HT-29 (cell line): ENCODE data around the gene SAP30BP. TPM values are rescaled to one million over a fixed set of nuclear protein-coding genes. Genes with fewer than 3 reads are reported as not detected.

Experiments used
- DNase-seq: peaks from one replicate; pipeline ENCODE4 v3.0.0-alpha.2; 2015; ENCODE audit warnings: low spot score
- total RNA-seq: library from RNA; depleted of rRNA; stranded (reverse); fragments of >200 nt; shearing (Covaris generic); gene quantifications from 2 replicates; pipeline ENCODE4 v1.2.3, GENCODE V29; 2014

The SAP30BP gene
- total RNA-seq, 1 experiment from 2014 or later: 53.8 TPM

DNA sequence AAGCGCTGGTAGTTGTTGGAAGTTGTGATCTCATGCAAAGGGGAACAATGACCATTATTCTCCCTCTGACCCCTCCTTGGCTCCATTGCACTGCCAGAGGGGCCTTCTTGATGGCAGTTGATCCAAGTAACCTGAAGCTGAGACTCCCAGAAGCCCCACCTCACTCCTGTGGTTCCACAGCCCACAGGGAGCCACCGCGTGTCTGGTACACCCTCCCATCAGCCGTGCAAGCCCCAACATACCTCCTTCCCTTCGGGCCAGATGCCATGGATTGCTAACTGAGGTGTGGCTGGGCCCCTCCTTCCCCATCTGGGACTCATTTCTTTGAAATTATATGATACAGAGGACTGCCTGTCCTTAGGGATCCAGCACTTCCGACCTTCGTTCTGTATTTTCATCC, 17.8 kb downstream of the SAP30BP start:
- DNase-seq: no peak

- no peak for DNase-seq
These were observed 18.4 kb downstream of the SAP30BP start for GRCh38 chr17:75685499-75685898.

- no peak for DNase-seq
These were observed 21.2 kb downstream of the SAP30BP start for GRCh38 chr17:75688209-75688825.

GRCh38 chr17:75689441-75689873, 22.3 kb downstream of the SAP30BP start:
- DNase-seq: no peak

- DNase-seq: no peak
These were observed 24.2 kb downstream of the SAP30BP start for GRCh38 chr17:75691371-75691791.

- no peak for DNase-seq
These were observed 24.9 kb downstream of the SAP30BP start for GRCh38 chr17:75691801-75692626.

GRCh38 chr17:75692976-75693375, 25.8 kb downstream of the SAP30BP start:
- DNase-seq: no peak

DNA sequence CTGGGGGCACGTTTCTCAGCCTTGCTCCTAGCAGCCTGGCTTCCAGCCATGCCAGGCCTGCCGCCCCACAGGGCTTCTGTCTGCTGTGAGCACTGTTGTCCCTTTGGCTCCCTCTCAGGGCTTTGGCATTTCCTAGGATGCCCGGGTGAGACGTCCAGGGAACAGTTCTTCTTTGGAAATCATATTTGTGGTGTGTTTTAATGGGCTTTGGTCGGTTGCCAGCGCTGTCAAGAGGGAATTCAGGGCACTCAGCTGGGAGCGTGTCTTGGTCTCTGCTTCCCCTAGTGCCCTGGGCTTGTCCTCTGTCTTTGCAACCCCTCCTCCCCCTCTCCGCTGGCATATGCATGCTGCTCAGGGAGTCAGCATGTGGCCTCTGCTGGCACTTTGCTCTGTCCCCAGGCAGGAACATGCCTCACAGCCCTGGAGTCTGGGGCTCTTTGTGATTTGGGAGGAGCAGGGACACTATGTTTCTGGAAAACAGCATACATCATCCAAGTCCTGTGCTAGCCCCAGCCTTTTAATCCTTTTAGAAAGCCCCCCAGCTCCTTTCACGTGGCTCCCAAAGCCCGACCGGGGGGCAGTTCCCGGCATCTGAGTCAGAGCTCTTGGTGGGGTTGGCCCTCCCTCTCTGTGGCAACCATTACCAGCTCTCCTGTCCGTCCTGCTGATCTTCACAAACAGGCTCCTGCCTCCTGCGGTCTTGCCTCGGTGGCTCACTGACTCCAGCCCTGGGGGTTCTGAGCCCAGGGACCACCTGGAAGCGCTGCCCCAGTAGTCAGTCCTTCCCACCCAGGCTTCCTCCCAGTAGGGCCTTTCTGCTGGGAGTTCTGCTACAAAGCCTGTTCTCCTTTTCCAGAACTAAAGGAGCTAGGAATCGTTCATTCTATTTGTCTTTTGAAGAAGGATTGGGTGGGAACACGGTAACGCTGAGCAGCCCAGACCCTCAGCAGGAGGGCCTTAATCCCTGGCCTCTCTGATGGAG, 26.7 kb downstream of the SAP30BP start:
- peak; percentile 93 for DNase-seq

DNA sequence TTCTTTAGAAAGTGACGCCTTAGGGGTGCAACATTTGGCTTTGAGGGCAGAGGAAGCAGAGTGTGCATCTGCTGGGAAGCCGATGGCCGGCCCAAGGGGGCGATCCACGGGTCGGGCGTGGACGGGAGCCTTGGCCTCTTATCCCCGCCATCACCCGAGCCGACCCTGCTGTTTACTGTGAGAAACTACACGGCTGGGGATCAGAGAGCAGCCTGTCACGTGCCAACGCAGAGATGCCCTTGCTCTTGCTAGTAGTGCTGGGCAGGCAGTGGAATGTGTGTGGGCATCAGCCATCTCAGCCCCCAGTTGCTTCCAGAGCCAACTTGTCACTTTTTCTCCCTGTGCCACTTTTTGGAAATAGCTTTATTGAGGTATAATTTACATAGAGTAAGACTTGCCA, 27.4 kb downstream of the SAP30BP start:
- DNase-seq: no peak

GRCh38 chr17:75695141-75695829, 28.1 kb downstream of the SAP30BP start:
- DNase-seq: no peak

- no peak for DNase-seq
These were observed 28.7 kb downstream of the SAP30BP start for GRCh38 chr17:75695830-75696271.

GRCh38 chr17:75697651-75698291, 30.6 kb downstream of the SAP30BP start:
- peak; percentile 76 for DNase-seq

DNA sequence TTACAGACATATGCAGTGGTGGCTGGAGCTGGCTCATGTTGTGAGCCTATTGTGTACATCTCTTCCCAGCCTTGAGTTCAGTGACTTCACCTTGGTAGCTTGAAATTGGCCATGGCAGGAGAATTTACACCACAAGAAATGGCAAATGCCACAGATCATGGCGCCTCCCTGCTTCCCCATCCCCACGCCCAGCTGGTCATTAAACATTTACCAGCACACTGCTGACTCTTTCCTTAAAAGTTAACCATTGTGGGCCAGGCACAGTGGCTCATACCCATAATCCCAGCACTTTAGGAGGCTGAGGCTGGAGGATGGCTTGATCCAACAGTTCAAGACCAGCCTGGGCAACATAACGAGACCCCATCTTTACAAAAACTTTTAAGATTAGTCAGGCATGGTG, 31.5 kb downstream of the SAP30BP start:
- DNase-seq: no peak

DNA sequence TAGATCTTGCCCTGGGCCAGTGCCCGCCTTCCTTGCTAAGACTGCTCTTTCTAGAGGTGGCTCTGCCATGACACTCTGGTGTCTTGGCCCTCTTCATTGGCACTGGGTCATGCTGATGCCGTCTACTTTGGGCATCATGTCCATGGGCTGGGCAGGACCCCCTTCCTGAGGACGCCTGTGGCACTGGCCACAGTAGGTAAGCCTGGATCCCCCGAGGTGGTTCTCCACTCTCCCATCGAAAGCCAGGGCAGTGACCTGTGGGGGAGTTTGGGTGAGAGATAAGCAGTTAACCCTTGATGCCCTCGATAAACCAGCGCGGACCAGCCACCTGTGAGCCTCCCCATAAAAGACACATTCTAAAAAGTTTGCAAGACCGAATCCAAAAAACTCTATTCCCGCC, 34.1 kb downstream of the SAP30BP start:
- no peak for DNase-seq

DNA sequence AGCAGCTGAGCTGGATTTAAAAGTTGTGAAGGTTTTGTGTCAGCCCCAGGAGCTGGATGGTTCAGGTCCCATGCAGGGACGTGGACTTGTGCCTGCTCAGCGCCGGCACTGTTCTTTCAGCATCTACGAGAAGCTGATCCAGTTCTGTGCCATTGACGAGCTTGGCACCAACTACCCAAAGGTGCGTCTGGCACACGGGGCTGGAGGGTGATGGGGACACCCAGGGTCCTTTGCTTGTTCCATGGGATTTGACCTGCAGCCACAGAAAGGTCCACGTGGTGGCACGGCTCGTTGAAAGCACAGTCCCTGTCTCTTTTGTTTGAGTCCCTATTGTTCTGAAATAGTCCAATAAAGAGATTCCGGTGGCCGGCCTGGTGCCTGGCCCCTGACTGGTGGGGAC, 36.1 kb downstream of the SAP30BP start:
- no peak for DNase-seq

- no peak for DNase-seq
These were observed 36.5 kb downstream of the SAP30BP start for GRCh38 chr17:75703591-75703990.

GRCh38 chr17:75704963-75705875, 38.1 kb downstream of the SAP30BP start:
- no peak for DNase-seq

GRCh38 chr17:75706042-75706728, 39.0 kb downstream of the SAP30BP start:
- no peak for DNase-seq

- peak; percentile 87 for DNase-seq
These were observed 40.0 kb downstream of the SAP30BP start for GRCh38 chr17:75707079-75707571.
